ENCODE data around the gene SLC11A1. TPM values are rescaled to one million over a fixed set of nuclear protein-coding genes. Genes with fewer than 3 reads are reported as not detected.

SLC11A1 gene
- total and polyA plus RNA-seq, 2 experiments from 2014 or later: 0.60 to 0.74 TPM

DNA sequence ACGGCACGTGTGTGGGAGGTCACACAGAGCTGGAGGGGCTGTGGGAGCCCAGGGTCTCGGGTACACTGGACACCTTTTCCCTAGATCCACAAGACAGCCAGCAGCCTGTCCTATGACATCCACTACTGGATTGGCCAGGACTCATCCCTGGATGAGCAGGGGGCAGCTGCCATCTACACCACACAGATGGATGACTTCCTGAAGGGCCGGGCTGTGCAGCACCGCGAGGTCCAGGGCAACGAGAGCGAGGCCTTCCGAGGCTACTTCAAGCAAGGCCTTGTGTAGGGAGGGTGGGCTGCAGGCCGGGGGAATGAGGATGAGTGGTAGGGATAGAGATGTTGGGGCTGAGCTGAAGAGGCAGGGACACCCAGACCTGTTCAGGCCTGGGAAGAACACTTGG lies 43.5 kb downstream of the SLC11A1 start:
- Histone ChIP-seq H3K9me3 (ENCODE audit: low read depth) (no peaks in the 10 kb centered on the region), H3K79me2 (peaks cover 18% of the 10 kb centered on the region), H3K4me2 (no peak overlapping the region)

DNA sequence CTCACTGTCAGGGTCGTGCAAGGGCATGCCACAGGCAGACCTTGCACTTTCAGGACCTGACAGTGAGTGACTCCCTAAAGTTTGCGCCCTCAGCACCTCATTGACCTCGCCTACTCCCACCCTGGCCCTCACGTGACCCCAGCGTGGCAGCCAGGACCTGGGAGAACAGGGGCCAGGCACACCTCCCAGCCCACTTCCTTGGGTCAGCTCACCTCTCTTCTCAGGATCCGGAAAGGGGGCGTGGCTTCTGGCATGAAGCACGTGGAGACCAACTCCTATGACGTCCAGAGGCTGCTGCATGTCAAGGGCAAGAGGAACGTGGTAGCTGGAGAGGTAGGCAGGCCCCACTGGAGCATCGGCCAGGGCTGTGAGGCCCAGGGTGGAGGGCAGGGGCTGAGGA lies 45.7 kb downstream of the SLC11A1 start:
- Histone ChIP-seq H3K4me3 (no peak overlapping the region), H3K27ac (no peak overlapping the region), H3K9me3 (ENCODE audit: low read depth) (no peaks in the 10 kb centered on the region), H3K4me2 (no peak overlapping the region), H4K20me1 (ENCODE audit: insufficient read depth, poor library complexity, severe bottlenecking) (peaks cover 6% of the 10 kb centered on the region), H3K4me1 (ENCODE audit: insufficient read depth) (no peaks in the 10 kb centered on the region), H2AFZ (no peak overlapping the region), H3K9me2 (replicated peaks; ENCODE audit: insufficient read depth) (no peaks in the 10 kb centered on the region), H3K36me3 (replicated peaks; ENCODE audit: insufficient read depth, low read depth) (no peaks in the 10 kb centered on the region), H3K27me3 (no peaks in the 10 kb centered on the region), H3K79me2 (no peaks in the 10 kb centered on the region)
- no peak for DNase-seq (ENCODE audit: low spot score)
- WGBS (ENCODE audit: low lambda C conversion rate, missing lambda C conversion rate): 79% methylated on average over 11 of the region's 11 CpGs
- TF ChIP-seq EZH2 (IDR thresholded peaks at IDR 0.05; ENCODE audit: borderline replicate concordance) (no peak), EZH2phosphoT487 (IDR thresholded peaks at IDR 0.05; ENCODE audit: low read depth, severe bottlenecking, unreplicated experiment) (no peak)
- TF ChIP-seq, protein P1, sequence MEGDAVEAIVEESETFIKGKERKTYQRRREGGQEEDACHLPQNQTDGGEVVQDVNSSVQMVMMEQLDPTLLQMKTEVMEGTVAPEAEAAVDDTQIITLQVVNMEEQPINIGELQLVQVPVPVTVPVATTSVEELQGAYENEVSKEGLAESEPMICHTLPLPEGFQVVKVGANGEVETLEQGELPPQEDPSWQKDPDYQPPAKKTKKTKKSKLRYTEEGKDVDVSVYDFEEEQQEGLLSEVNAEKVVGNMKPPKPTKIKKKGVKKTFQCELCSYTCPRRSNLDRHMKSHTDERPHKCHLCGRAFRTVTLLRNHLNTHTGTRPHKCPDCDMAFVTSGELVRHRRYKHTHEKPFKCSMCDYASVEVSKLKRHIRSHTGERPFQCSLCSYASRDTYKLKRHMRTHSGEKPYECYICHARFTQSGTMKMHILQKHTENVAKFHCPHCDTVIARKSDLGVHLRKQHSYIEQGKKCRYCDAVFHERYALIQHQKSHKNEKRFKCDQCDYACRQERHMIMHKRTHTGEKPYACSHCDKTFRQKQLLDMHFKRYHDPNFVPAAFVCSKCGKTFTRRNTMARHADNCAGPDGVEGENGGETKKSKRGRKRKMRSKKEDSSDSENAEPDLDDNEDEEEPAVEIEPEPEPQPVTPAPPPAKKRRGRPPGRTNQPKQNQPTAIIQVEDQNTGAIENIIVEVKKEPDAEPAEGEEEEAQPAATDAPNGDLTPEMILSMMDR (IDR thresholded peaks at IDR 0.05; ENCODE audit: poor library complexity): no peak

More for the DNA sequence above, 43.5 kb downstream of the SLC11A1 start:
- peaks cover 12% of the 10 kb centered on the region for H3K4me1 ChIP-seq (ENCODE audit: insufficient read depth)
- 95% methylated on average over 10 of the region's 10 CpGs for WGBS (ENCODE audit: low lambda C conversion rate, missing lambda C conversion rate)
- H3K27me3 ChIP-seq: no peaks in the 10 kb centered on the region
- no peak for DNase-seq (ENCODE audit: low spot score)
- no peak overlapping the region for H3K27ac ChIP-seq
- H3K4me3 ChIP-seq: no peak overlapping the region
- no peaks in the 10 kb centered on the region for H3K36me3 ChIP-seq (replicated peaks; ENCODE audit: insufficient read depth, low read depth)
- no peak overlapping the region for H2AFZ ChIP-seq
- TF ChIP-seq EZH2phosphoT487 (IDR thresholded peaks at IDR 0.05; ENCODE audit: low read depth, severe bottlenecking, unreplicated experiment): no peak
- no peak for TF ChIP-seq EZH2 (IDR thresholded peaks at IDR 0.05; ENCODE audit: borderline replicate concordance)
- TF ChIP-seq, protein P1 (IDR thresholded peaks at IDR 0.05; ENCODE audit: poor library complexity): no peak
- H3K9me2 ChIP-seq (replicated peaks; ENCODE audit: insufficient read depth): no peaks in the 10 kb centered on the region
- H4K20me1 ChIP-seq (ENCODE audit: insufficient read depth, poor library complexity, severe bottlenecking): peaks cover 9% of the 10 kb centered on the region

DNA sequence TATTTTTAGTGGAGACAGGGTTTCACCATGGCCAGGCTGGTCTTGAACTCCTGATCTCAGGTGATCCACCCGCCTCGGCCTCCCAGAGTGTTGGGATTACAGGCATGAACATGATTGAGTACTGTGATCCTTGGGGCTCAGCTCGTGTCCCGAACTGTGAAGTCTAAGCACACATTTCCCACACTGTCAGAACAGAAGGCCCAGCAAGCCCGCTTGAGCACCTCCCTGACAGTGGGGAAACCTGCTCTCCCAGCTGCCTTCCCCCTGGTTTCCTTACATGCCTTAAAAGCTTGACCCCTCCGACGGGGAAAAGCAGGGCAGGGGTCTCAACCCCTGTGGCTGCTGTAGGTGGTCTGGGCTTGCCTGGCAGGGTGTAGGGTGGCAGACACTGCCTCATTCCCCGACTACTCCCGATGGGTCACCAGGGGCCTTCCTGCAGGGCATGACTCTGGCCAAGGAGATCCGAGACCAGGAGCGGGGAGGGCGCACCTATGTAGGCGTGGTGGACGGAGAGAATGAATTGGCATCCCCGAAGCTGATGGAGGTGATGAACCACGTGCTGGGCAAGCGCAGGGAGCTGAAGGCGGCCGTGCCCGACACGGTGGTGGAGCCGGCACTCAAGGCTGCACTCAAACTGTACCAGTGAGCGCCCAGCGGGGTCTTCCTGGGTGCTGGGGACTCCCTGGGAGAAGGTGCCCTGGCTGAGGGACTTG lies 46.9 kb downstream of the SLC11A1 start:
- DNase-seq (ENCODE audit: low spot score): no peak
- no peak overlapping the region for H3K4me3 ChIP-seq
- no peaks in the 10 kb centered on the region for H3K79me2 ChIP-seq
- no peak overlapping the region for H3K4me2 ChIP-seq
- no peaks in the 10 kb centered on the region for H3K9me3 ChIP-seq (ENCODE audit: low read depth)
- no peaks in the 10 kb centered on the region for H3K36me3 ChIP-seq (replicated peaks; ENCODE audit: insufficient read depth, low read depth)
- no peaks in the 10 kb centered on the region for H3K9me2 ChIP-seq (replicated peaks; ENCODE audit: insufficient read depth)
- no peak overlapping the region for H3K27ac ChIP-seq
- 93% methylated on average over 24 of the region's 24 CpGs for WGBS (ENCODE audit: low lambda C conversion rate, missing lambda C conversion rate)
- H2AFZ ChIP-seq: no peak overlapping the region
- no peaks in the 10 kb centered on the region for H3K27me3 ChIP-seq
- no peaks in the 10 kb centered on the region for H4K20me1 ChIP-seq (ENCODE audit: insufficient read depth, poor library complexity, severe bottlenecking)
- H3K4me1 ChIP-seq (ENCODE audit: insufficient read depth): no peaks in the 10 kb centered on the region
- TF ChIP-seq, protein P1 (IDR thresholded peaks at IDR 0.05; ENCODE audit: poor library complexity): no peak
- TF ChIP-seq EZH2 (IDR thresholded peaks at IDR 0.05; ENCODE audit: borderline replicate concordance): no peak
- no peak for TF ChIP-seq EZH2phosphoT487 (IDR thresholded peaks at IDR 0.05; ENCODE audit: low read depth, severe bottlenecking, unreplicated experiment)
